Activated T-helper 1 cell treated with Interleukin-2 at 50 U/mL for 16 hours (primary cell): ENCODE results near the gene PRKAG2.

Source experiments
- DNase-seq: peaks from one replicate; pipeline ENCODE4 v3.0.0-alpha.2; 2020; ENCODE audit warnings: low read depth

The PRKAG2 gene

DNA sequence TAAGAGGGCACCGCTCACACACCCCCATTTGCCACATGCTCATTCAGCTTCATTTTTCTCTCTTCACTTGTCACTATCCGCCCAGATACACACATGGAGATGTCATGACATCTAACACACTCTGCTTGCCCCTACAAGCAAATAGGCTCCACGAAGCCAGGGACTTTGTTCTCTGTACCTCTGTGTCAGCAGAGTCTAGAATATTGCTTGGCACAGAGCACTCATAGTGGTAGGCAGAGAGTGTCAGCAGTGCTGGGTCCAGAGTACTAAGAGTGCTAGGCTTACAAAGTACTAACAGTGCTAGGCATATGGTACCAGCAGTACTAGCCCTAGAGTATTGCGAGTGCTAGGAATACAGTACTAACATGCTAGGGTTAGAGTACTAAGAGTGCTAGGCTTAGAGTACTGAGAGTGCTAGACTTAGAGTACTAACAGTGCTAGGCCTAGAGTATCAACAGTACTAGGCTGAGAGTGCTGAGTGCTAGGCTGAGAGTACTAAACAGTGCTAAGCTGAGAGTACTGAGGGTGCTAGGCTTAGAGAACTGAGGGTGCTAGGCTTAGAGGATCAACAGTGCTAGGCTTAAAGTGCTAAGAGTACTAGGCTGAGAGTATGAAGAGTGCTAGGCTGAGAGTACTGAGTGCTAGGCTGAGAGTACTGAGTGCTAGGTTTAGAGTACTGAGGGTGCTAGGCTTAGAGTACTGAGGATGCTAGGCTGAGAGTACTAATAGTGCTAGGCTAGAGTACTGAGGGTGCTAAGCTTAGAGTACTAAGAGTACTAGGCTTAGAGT, 166.1 kb downstream of the PRKAG2 start:
- DNase-seq: no peak

- DNase-seq: no peak
These were observed 166.7 kb downstream of the PRKAG2 start for GRCh38 chr7:151710121-151710640.

- DNase-seq: no peak
These were observed 167.5 kb downstream of the PRKAG2 start for GRCh38 chr7:151709141-151710038.

DNA sequence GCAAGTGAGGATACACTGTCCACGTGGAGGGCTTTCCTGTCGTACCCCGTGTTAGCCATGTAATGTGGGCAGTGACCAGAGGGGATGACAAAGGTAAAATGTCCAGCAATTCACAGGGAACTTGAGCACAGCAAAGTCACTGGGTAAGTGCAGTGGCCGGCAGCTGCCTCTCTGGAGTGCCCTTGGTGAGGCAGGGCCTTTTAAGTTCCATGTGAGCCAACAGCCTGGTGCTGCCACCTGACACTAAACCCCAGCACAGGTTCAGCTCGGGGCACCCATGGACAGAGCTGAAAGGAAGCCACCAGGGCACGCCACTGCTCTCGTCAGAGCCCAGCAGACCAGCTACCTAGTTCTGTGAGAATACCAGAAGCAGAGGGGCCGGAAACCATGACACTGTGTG, 168.3 kb downstream of the PRKAG2 start:
- no peak for DNase-seq

DNA sequence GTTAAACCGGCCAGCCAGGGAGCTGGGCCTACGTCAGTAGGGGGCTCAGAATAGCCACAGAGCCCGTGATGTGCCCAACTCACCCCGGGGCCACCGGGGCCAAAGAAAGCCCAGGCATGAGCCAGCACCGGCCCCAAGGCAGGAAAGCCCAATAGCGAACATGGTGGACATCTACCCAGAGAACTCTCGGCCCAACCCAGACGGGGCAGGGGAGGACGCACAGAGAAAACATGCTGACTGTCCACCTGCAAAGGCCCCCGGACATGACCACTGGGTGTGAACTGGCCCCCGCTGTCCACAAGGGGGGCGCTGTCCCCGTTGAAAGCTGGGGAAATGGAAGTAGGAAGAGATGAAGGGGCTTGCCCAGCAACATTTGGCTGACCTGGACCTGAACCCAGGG, 169.2 kb downstream of the PRKAG2 start:
- no peak for DNase-seq

GRCh38 chr7:151707105-151707469, 169.8 kb downstream of the PRKAG2 start:
- no peak for DNase-seq

DNA sequence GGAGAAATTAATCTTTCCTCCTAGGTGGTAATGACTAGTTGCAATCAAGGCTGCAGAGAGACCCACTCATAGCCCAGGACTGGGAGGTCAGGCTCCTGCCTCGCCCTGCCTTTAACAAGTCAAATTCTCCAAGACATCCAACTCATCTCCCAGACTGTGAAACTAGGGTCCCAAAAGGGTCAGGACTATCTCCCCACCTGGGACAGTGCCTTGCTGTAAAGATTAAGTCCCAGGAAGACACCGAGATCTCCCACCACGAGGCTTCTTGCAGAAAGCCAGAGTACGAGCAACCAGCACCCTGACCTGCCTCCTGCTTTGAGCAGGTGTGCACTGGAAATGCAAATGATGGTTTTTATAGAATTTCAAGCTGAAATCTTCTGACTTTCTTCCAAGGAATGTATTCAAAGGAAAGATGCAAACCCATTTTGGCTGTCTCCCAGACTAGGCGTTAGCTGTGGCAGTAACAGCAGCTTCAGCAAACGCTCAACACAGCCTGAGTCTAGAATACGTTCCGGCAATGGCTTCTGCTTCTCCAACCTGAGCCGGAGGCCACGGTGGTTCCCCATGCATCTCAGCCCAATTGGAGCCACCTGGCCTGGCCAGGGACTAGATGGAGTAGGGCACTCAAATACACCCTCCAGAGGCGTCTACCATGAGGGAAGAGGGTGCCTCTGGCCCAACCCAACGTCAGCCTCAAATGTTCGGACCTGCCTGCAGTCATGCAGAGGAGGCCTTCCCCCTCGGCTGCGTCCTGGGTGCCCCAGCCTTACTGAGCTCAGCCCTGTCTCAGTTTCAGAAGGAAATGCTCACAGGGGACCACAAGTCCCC, 170.4 kb downstream of the PRKAG2 start:
- DNase-seq: no peak

- DNase-seq: no peak
These were observed 171.2 kb downstream of the PRKAG2 start for GRCh38 chr7:151705636-151706276.

DNA sequence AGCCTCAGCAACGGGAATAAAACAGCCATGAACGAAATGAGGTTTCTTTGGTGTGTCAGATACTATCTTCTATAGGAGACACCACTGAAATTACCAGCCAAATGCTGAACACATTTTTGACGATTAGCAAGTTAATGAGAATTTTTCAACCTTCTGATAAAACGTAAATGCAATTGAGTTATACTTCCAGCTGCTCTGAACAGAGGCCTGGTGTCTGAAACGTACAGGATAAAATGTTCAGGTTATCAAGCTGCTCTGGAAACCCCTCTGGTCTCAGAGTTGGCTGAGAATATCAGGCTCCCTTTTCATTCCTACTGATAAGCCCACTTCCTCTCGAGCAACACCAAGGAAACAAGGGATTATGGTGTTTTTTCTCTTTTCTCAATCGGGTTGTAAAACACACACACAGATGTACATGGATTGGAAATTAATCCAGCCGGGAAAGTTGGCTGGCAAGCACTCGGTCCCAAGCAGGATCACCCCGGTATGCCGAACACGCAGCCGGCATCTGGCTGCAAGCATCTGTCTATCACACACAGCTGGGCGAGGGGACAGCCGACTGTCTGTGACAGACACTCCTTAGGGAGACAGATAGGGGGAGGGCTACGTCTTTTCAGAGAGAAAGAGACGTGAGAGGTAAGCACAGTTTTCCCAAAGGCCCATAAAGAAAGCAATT, 171.8 kb downstream of the PRKAG2 start:
- no peak for DNase-seq

DNA sequence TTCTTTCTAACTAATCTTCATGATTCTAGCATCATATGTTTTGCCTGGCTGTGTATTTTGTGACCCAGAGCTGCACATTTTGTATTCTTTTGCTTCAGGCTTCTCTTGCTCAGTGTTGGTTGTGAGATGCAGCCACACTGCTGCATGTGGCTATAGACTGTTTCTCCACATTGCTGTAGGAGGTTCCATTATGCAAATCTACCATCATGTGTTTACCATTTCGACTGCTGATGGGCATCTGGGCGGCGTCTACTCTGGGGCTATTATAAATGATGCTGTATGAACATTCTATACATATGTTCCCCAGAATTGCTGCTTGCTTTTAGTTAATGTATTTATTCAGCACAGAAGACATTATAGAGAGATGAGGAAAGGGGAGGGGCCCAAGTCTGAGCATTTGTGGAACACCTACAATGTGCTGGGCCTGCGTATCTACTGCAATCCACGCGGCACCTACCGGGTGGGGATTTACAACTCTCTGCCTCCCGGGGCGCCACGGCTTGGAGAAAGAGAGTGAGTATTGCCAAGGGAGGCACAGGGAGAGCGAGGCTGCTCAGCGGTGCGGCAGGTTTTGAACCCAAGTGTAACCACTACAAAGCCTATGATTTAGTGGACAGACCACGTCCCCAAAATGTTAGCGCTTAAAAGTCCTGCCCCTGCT, 172.5 kb downstream of the PRKAG2 start:
- no peak for DNase-seq

- no peak for DNase-seq
These were observed 174.0 kb downstream of the PRKAG2 start for GRCh38 chr7:151702961-151703360.

GRCh38 chr7:151700586-151701165, 176.2 kb downstream of the PRKAG2 start:
- no peak for DNase-seq

DNA sequence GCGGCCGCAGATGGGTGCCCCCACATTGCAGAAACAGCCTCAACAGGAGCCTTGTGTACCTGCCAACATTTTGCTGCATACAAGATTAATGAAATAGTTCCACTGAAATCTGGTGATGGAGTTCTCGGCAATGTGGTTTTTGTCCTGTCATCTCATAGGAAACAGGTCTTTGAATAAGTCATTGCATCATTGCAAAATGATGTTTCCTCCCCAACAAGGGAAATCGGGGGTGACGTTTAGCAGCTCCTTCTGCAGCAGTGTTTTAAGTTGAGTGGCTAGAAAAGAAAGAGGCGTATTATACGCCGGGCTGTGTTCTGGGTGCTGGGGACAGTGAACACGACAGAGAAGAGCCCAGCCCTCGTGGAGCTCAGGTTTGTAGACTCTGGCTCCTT, 177.0 kb downstream of the PRKAG2 start:
- DNase-seq: no peak

GRCh38 chr7:151699147-151699927, 177.6 kb downstream of the PRKAG2 start:
- no peak for DNase-seq

DNA sequence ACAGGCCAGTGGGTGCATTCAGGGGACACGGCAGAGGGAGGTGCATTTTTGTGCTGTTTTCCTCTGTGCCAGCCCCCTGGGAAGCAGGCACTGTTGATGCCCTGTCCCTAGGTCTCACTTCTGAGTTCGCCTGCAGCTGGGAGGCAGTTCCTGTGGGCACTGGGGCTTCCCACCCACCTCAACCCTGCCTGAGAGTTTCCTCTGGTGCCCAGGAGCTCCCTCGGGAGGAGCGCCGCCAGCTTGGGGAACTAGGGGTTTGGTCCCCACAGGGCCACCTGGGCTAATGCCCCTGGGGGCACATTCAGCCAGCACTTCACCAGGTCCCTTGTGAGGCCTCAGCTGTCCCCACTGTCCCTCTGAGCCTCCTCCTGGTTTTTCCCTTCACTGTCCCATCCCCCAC, 179.0 kb downstream of the PRKAG2 start:
- no peak for DNase-seq

GRCh38 chr7:151697515-151697895, 179.4 kb downstream of the PRKAG2 start:
- DNase-seq: no peak

GRCh38 chr7:151696721-151697514, 180.0 kb downstream of the PRKAG2 start:
- DNase-seq: no peak

- no peak for DNase-seq
These were observed 180.9 kb downstream of the PRKAG2 start for GRCh38 chr7:151695951-151696541.
